GM12878 (cell line): ENCODE results near the gene EYS. TPM values are rescaled to one million over a fixed set of nuclear protein-coding genes. Genes with fewer than 3 reads are reported as not detected.
A peak's percentile ranks its signal among the peaks of the same experiment; 100 is the strongest.

ENCODE experiments used
- ATAC-seq: fragments of 200-7000 bp; cut with Tn5 transposase; 3 replicates; pipeline ENCODE4 v1.9.1; 2020; ENCODE audit warnings: mild to moderate bottlenecking, moderate library complexity
- BruUV-seq: library from RNA; stranded (reverse); fragments of 400-500 nt; replicated peaks from 2 replicates; lab custom pipeline; 2021; lab: Mats Ljungman, UMichigan
- CTCF ChIA-PET: fragments of 300-600 bp; sonication (Branson Sonifier 250); formaldehyde crosslinking; extraction: SDS; loops from one replicate; lab custom pipeline; 2021; ENCODE audit warnings: inconsistent platforms; lab: Yijun Ruan, JAX
- POLR2A ChIA-PET: fragments of 350-600 bp; formaldehyde crosslinking; extraction: SDS; loops from one replicate; lab custom pipeline; 2021; ENCODE audit warnings: inconsistent platforms; lab: Charles Lee
- RAD21 ChIA-PET: fragments of 300-600 bp; sonication (Branson Sonifier 250); formaldehyde crosslinking; loops from one replicate; lab custom pipeline; 2023; ENCODE audit warnings: antibody characterized with exemption; ENCODE audit not compliant: unreplicated experiment; lab: Charles Lee
- SMC1A ChIA-PET: fragments of 300-600 bp; sonication (Branson Sonifier 250); formaldehyde crosslinking; loops from one replicate; lab custom pipeline; 2023; ENCODE audit not compliant: unreplicated experiment, uncharacterized antibody; lab: Charles Lee
- DNase-seq: peaks from one replicate; pipeline ENCODE4 v3.0.0-alpha.2; 2011; ENCODE audit warnings: low read depth, low spot score
- FAIRE-seq: peaks from 3 replicates; lab custom pipeline; 2011; peaks lifted over from hg19 to GRCh38; lab: Jason Lieb, UNC
- H2AFZ ChIP-seq: 2 replicates; pipeline ENCODE4 v1.6.0; 2011; ENCODE audit warnings: low read depth, low read length, control low read depth; ENCODE audit not compliant: control insufficient read depth
- H3K27ac ChIP-seq: 2 replicates; pipeline ENCODE4 v1.5.1; 2011; ENCODE audit warnings: control low read depth; ENCODE audit not compliant: control insufficient read depth, insufficient read depth
- H3K27me3 ChIP-seq, 2 experiments: replicated peaks in 1 of 2; 2 replicates each; pipeline versions ENCODE4 v1.6.0 to v1.6.1; 2011; ENCODE audit warnings: low read length in 1 of 2; ENCODE audit not compliant: control insufficient read depth in 2 of 2, insufficient read depth in 2 of 2
- H3K36me3 ChIP-seq, 2 experiments: 2 replicates each; pipeline ENCODE4 v1.5.1; 2011; ENCODE audit warnings: low read length in 1 of 2; ENCODE audit not compliant: control insufficient read depth in 2 of 2, insufficient read depth in 2 of 2
- H3K4me1 ChIP-seq: 2 replicates; pipeline ENCODE4 v1.6.1; 2011; ENCODE audit warnings: mild to moderate bottlenecking, low read length, moderate library complexity, mixed read lengths; ENCODE audit not compliant: control insufficient read depth, insufficient read depth
- H3K4me2 ChIP-seq: 2 replicates; pipeline ENCODE4 v1.6.0; 2011; ENCODE audit warnings: control low read depth; ENCODE audit not compliant: control insufficient read depth, insufficient read depth
- H3K4me3 ChIP-seq: fragments of 200-600 bp; sonication (generic); 2 replicates; pipeline ENCODE4 v1.5.1; 2016
- H3K79me2 ChIP-seq: 2 replicates; pipeline ENCODE4 v1.6.0; 2011; ENCODE audit warnings: low read length; ENCODE audit not compliant: control insufficient read depth, insufficient read depth
- H3K9ac ChIP-seq: 2 replicates; pipeline ENCODE4 v1.8.0; 2011; ENCODE audit warnings: low read length, control low read depth, mixed read lengths; ENCODE audit not compliant: control insufficient read depth, insufficient read depth
- H3K9me3 ChIP-seq: replicated peaks from 3 replicates; pipeline ENCODE4 v1.5.1; 2011; ENCODE audit warnings: mild to moderate bottlenecking, low read length; ENCODE audit not compliant: control insufficient read depth, insufficient read depth
- H4K20me1 ChIP-seq: 2 replicates; pipeline ENCODE4 v1.6.0; 2011; ENCODE audit not compliant: control insufficient read depth, insufficient read depth
- CHD2 ChIP-seq: IDR thresholded peaks from 2 replicates; pipeline ENCODE4 v1.6.1; 2011; ENCODE audit warnings: low read depth, low read length, improper control_type of control experiment, borderline replicate concordance
- JUNB ChIP-seq: IDR thresholded peaks from 2 replicates; pipeline ENCODE4 v1.6.1; 2016; ENCODE audit warnings: antibody characterized with exemption, mild to moderate bottlenecking
- SPI1 ChIP-seq: IDR thresholded peaks from 2 replicates; pipeline ENCODE4 v1.6.1; 2011; ENCODE audit warnings: low read depth, mild to moderate bottlenecking, low read length, moderate library complexity, borderline replicate concordance; ENCODE audit not compliant: insufficient read depth
- WGBS: methylation state at CpG from one replicate; pipeline ENCODE4 v1.1.6; 2016; ENCODE audit warnings: low lambda C conversion rate; ENCODE audit not compliant: insufficient replicate concordance, insufficient coverage; ENCODE audit errors: missing lambda C conversion rate; 5-methylcytosine and 5-hydroxymethylcytosine counted together
- in situ Hi-C: fragments of 300-500 bp; cut with MboI; formaldehyde crosslinking; loops from 9 replicates; pipeline ENCODE4 v1.14.3; 2018; ENCODE audit warnings: mixed read lengths
- intact Hi-C: fragments of 100-400 bp; cut with micrococcal nuclease; formaldehyde crosslinking; loops from one replicate; pipeline ENCODE4 v1.14.2; 2022; ENCODE audit not compliant: unreplicated experiment
- polyA plus RNA-seq, 11 experiments: library from polyadenylated mRNA; depleted of rRNA in 4 of 11; unstranded in 6 of 11; stranded (reverse) in 5 of 11; fragments of >200 nt; fragmentation: Nextera tagmentation in 4 of 11; fragmentation: Illumina TruSeq in 1 of 11; extraction: Ambion mirVana in 4 of 11; extraction: Trizol in 1 of 11; gene quantifications; 1 replicate in 1 of 11; 2 replicates in 10 of 11; pipeline versions ENCODE4 v1.2.1 to v1.2.3, GENCODE V29; 2011 to 2016; ENCODE audit warnings: inconsistent platforms in 2 of 11, missing spikeins in 2 of 11, low read depth in 1 of 11
- total RNA-seq, 4 experiments: library from RNA; depleted of rRNA in 3 of 4; stranded (reverse); fragments of >200 nt in 3 of 4; fragmentation: Illumina TruSeq in 1 of 4; extraction: Trizol in 1 of 4; gene quantifications; 2 replicates each; pipeline versions ENCODE4 v1.2.1 to v1.2.3, GENCODE V29; 2013 to 2021

Gene EYS
- total and polyA plus RNA-seq, 10 of the 15 experiments (the other 5 are each of a cell fraction or from before 2014, with no cell fraction given), result under 0.01 to 0.14 (median 0.02) TPM; not detected in 1

DNA sequence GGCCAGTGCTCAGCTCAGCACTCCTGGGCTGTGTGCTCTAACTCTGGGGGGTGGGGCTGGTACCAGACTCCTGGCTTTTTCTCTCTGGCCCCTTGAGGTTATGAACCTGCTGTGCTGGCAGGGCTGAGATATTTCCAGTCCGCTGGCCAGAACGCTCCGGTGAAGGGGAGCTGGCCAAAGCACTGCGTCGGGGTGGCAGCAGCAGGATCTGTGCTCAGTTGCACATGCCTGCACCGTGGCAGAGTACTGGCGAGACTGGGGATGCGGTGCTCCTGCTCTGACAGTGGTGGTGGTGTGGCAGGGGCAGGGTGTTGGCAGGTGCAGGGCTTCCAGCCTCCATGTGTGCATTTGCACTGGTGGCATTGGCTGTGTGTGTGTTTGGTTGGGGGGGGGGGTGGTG lies 1697.0 kb downstream of the EYS start:
- FAIRE-seq (no peak), ATAC-seq (peak; percentile 36; the same call in 1 of the 3 replicates), DNase-seq (no peak)
- no peaks in the 10 kb centered on the region for H3K9me3 ChIP-seq
- ChIA-PET RAD21 (interaction anchor here (1.7 kb wide), 1 partner anchor 322 kb away, joined by 7 read pairs; no protein-coding TSS in a partner anchor), SMC1A (no interaction called here), POLR2A (no interaction called here)
- H3K27me3 ChIP-seq, result no peaks in the 10 kb centered on the region
- no TSS peak for BruUV-seq
- H3K9ac ChIP-seq, result no peak overlapping the region
- H2AFZ ChIP-seq, result no peak overlapping the region
- 7% methylated on average over 8 of the region's 8 CpGs for WGBS
- no peaks in the 10 kb centered on the region for H3K36me3 ChIP-seq
- intact Hi-C loops, result loop anchor here (5.0 kb wide), 1 partner anchor 497 kb away; no protein-coding TSS in a partner anchor
- no peak overlapping the region for H3K4me2 ChIP-seq
- H4K20me1 ChIP-seq, result no peaks in the 10 kb centered on the region
- no peaks in the 10 kb centered on the region for H3K4me1 ChIP-seq
- TF ChIP-seq JUNB, result no peak
- TF ChIP-seq, all 136 proteins: peak for 0
- H3K4me3 ChIP-seq, result no peak overlapping the region
- H3K79me2 ChIP-seq, result no peaks in the 10 kb centered on the region
- in situ Hi-C loops, result loop anchor here (5.0 kb wide), 1 partner anchor 322 kb away; no protein-coding TSS in a partner anchor
- CTCF ChIA-PET, result interaction anchor here (1.3 kb wide), 1 partner anchor 321 kb away, joined by 4 read pairs; no protein-coding TSS in a partner anchor
- no peak overlapping the region for H3K27ac ChIP-seq

DNA sequence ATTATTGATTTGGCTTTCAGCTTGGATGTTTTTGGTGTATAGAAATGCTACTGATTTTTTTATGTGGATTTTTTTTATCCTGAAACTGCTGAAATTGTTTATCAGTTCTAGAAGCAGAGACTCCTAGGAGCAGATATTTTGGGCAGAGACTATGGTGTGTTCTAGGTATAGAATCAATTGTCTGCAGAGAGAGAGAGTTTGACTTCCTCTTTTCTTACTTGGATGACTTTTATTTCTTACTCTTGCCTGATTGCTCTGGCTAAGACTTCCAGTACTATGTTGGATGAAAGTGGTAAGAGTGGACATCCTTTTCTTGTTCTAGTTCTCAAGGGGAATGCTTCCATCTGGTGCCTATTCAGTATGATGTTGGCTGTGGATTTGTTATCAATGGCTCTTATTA lies 1700.8 kb downstream of the EYS start:
- H3K4me3 ChIP-seq, result no peak overlapping the region
- no peaks in the 10 kb centered on the region for H3K27me3 ChIP-seq
- DNase-seq (no peak), ATAC-seq (peak; percentile 44; the same call in 1 of the 3 replicates)
- no TSS peak for BruUV-seq
- no peaks in the 10 kb centered on the region for H3K9me3 ChIP-seq
- intact Hi-C loops, result no loop called here
- H3K27ac ChIP-seq, result no peak overlapping the region
- H3K79me2 ChIP-seq, result no peaks in the 10 kb centered on the region
- H3K4me1 ChIP-seq, result no peaks in the 10 kb centered on the region
- TF ChIP-seq SPI1 (peak; percentile 50; the same call in 1 of the 2 replicates), CHD2 (no peak)
- TF ChIP-seq, all 136 proteins: peak for 1
- SMC1A ChIA-PET, result no interaction called here
- CTCF ChIA-PET, result no interaction called here
- Histone ChIP-seq H2AFZ (no peak overlapping the region), H3K4me2 (no peak overlapping the region), H3K36me3 (no peaks in the 10 kb centered on the region), H4K20me1 (no peaks in the 10 kb centered on the region), H3K9ac (no peak overlapping the region)
- RAD21 ChIA-PET, result no interaction called here
- no peak for FAIRE-seq
- in situ Hi-C loops, result no loop called here
- POLR2A ChIA-PET, result no interaction called here
